Keratinocyte (primary cell): ENCODE results near the gene GREB1.

Source experiments
- CTCF ChIP-seq, 3 experiments: IDR thresholded peaks in 1 of 3; conservative IDR thresholded peaks in 1 of 3; optimal IDR thresholded peaks in 1 of 3; 2 replicates in 2 of 3; 3 replicates in 1 of 3; pipeline versions ENCODE3 to v1.5.1; 2011; ENCODE audit warnings: low read length in 3 of 3, mild to moderate bottlenecking in 3 of 3, moderate library complexity in 2 of 3, control low read depth in 1 of 3, inconsistent platforms in 1 of 3; ENCODE audit not compliant: insufficient read depth in 2 of 3; ENCODE audit errors: extremely low read depth in 1 of 3
- EZH2 ChIP-seq: IDR thresholded peaks from one replicate; pipeline ENCODE4 v1.6.1; 2012; ENCODE audit warnings: inconsistent platforms, mild to moderate bottlenecking, low read length, moderate library complexity

GRCh38 chr2:11629215-11629614, 95.4 kb downstream of the GREB1 start:
- TF ChIP-seq EZH2 (no peak), CTCF (optimal IDR thresholded peaks at IDR 0.05 in 1 of 3, IDR thresholded peaks at IDR 0.05 in 1 of 3, conservative IDR thresholded peaks at IDR 0.05 in 1 of 3; ENCODE audit: extremely low read depth in 1 of 3, insufficient read depth in 2 of 3, low read length in 3 of 3) (no peak)
